Left hindlimb (tissue), 1 donor: Measurements from ENCODE around the gene RFX5.
A peak's percentile ranks its signal among the peaks of the same experiment; 100 is the strongest.
"Not testable (repeated sequence)": the region's sequence is repeated elsewhere in the genome, so short reads cannot be mapped to it uniquely, and the experiment has no call there.

Source experiments
- DNase-seq: peaks from one replicate; pipeline ENCODE4 v3.0.0-alpha.2; 2018

Gene RFX5

GRCh38 chr1:151361883-151362282 is 14.8 kb upstream of the RFX5 start:
- no peak for DNase-seq

GRCh38 chr1:151356696-151357095 is 9.6 kb upstream of the RFX5 start:
- DNase-seq, result no peak

GRCh38 chr1:151352021-151352718 is 5.1 kb upstream of the RFX5 start:
- DNase-seq, result no peak

- not testable (repeated sequence) for DNase-seq
Measured at GRCh38 chr1:151350323-151350722, 3.3 kb upstream of the RFX5 start.

- no peak for DNase-seq
Measured at GRCh38 chr1:151347523-151348246, 633 bp upstream of the RFX5 start.

- no peak for DNase-seq
Measured at GRCh38 chr1:151346082-151346768, 827 bp downstream of the RFX5 start.

GRCh38 chr1:151344291-151344690 is 2.8 kb downstream of the RFX5 start:
- DNase-seq, result no peak

- no peak for DNase-seq
Measured at GRCh38 chr1:151343587-151343986, 3.5 kb downstream of the RFX5 start.

GRCh38 chr1:151342569-151342968 is 4.5 kb downstream of the RFX5 start:
- DNase-seq, result no peak

- DNase-seq, result no peak
Measured at GRCh38 chr1:151342021-151342420, 5.0 kb downstream of the RFX5 start.

GRCh38 chr1:151340870-151341754 is 5.9 kb downstream of the RFX5 start:
- DNase-seq, result no peak

GRCh38 chr1:151336556-151336955 is 10.5 kb downstream of the RFX5 start:
- DNase-seq, result no peak

- no peak for DNase-seq
Measured at GRCh38 chr1:151334822-151335221, 12.2 kb downstream of the RFX5 start.

GRCh38 chr1:151327903-151328674 is 19.0 kb downstream of the RFX5 start:
- no peak for DNase-seq

- peak; percentile 96 for DNase-seq
Measured at GRCh38 chr1:151327223-151327902, 19.7 kb downstream of the RFX5 start, which contains the start of gene PI4KB. Gene PI4KB (minus strand): TSS chr1:151327416. CDS start chr1:151316481, 10,935 bp downstream.

GRCh38 chr1:151326619-151327222 is 20.3 kb downstream of the RFX5 start:
- peak; percentile 72 for DNase-seq

- no peak for DNase-seq
Measured at GRCh38 chr1:151325646-151326429, 21.2 kb downstream of the RFX5 start.

- no peak for DNase-seq
Measured at GRCh38 chr1:151325231-151325630, 21.8 kb downstream of the RFX5 start.

- DNase-seq, result no peak
Measured at GRCh38 chr1:151324390-151324930, 22.6 kb downstream of the RFX5 start.

GRCh38 chr1:151318975-151319374 is 28.1 kb downstream of the RFX5 start:
- no peak for DNase-seq
